ENCODE results near the gene ANKRD31.

The ANKRD31 gene

GRCh38 chr5:75023368-75024159 is 213.1 kb downstream of the ANKRD31 start:
- no peak for DNase-seq

GRCh38 chr5:75021800-75022199 is 214.9 kb downstream of the ANKRD31 start:
- DNase-seq: no peak

- DNase-seq: no peak
Observed at GRCh38 chr5:75021219-75021618, 215.5 kb downstream of the ANKRD31 start.

GRCh38 chr5:75020016-75020656 is 216.5 kb downstream of the ANKRD31 start:
- no peak for DNase-seq

- DNase-seq: no peak
Observed at GRCh38 chr5:75018805-75019587, 217.7 kb downstream of the ANKRD31 start.

All from NCI-H1048 (cell line).